ENCODE data around the gene OR7A5.
"Not testable (repeated sequence)": the region's sequence is repeated elsewhere in the genome, so short reads cannot be mapped to it uniquely, and the experiment has no call there.

- TF ChIP-seq CTCF (IDR thresholded peaks at IDR 0.05 in 4 of 5, conservative IDR thresholded peaks at IDR 0.05 in 1 of 5); POLR2A (IDR thresholded peaks at IDR 0.05): not testable (repeated sequence)
Observed at GRCh38 chr19:14780622-14781225, 54.3 kb downstream of the OR7A5 start.

Data from gastrocnemius medialis (tissue), 4 donors.